CD4-positive, alpha-beta T cell treated with Interferon gamma for 1 hour (primary cell): ENCODE data around the gene LUC7L3.
"Not testable (repeated sequence)": the region's sequence is repeated elsewhere in the genome, so short reads cannot be mapped to it uniquely, and the experiment has no call there.

Source experiments
- DNase-seq: peaks from one replicate; pipeline ENCODE4 v3.0.0-alpha.2; 2020

The LUC7L3 gene

DNA sequence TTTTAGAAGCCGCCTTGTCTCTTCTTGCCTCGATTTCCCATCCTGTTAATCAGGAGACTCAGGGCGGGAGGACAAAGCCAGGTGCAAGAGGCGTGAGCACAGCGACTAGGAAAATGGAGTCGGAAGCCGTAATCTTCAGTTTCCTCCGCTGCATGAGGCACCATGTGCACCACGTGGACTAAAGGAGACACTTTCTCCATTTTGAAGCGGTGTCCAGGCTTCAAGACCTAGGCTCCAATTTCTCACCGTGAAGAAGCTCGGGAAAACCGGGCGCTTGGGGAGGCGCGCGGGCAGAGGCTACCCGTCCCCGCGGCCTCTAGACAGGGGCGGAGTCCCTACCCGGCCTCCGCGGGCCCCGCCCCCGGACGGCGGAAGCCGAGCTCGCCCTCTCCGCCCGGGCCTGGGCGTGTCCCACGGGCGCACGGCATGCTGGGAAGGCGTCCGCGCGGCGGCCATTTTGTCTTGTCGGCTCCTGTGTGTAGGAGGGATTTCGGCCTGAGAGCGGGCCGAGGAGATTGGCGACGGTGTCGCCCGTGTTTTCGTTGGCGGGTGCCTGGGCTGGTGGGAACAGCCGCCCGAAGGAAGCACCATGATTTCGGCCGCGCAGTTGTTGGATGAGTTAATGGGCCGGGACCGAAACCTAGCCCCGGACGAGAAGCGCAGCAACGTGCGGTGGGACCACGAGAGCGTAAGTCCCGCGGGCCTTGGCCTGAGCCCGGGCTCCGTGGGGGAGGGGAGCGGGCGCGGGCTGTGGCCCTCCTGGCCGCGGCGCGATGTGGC, at the start of gene LUC7L3:
Gene LUC7L3 (plus strand): TSS at position 460 of the 780 bp plus-strand sequence. CDS start 130 bp downstream, at position 590.
- peak; percentile 89 for DNase-seq

GRCh38 chr17:50672071-50672470, 47.3 kb upstream of the LUC7L3 start:
- DNase-seq: no peak

GRCh38 chr17:50672831-50673551, 46.4 kb upstream of the LUC7L3 start:
- no peak for DNase-seq

- no peak for DNase-seq
These were observed 44.2 kb upstream of the LUC7L3 start for GRCh38 chr17:50675190-50675589.

- DNase-seq: no peak
These were observed 43.8 kb upstream of the LUC7L3 start for GRCh38 chr17:50675627-50676026.

- no peak for DNase-seq
These were observed 43.1 kb upstream of the LUC7L3 start for GRCh38 chr17:50676065-50676975.

GRCh38 chr17:50677851-50678375, 41.5 kb upstream of the LUC7L3 start:
- no peak for DNase-seq

DNA sequence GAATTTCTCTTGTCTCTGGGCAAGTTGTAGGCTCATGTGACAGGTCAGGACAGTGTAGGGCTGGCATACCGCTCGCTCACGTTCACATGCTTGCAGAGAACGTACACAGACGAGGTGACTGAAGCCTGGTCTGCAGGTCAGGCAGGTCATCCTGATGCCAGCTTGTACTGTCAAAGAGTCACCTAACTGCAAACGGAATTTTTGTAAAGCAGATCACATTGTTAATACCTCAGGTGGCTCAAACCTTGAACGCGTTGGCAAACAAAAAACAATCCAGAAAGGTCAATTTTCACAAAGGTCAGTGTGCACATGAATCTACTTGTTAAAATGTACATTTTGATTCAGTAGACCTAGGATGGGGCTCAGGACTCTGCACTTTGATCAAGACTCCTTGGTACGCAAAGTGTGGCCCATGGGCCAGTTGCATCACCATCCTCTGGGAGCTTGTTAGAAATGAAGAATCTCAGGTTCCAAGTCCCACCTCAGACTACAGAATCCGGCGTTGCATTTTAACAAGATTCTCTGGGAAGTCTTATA, 40.3 kb upstream of the LUC7L3 start:
- no peak for DNase-seq

GRCh38 chr17:50680126-50680525, 39.3 kb upstream of the LUC7L3 start:
- no peak for DNase-seq

- DNase-seq: not testable (repeated sequence)
These were observed 38.7 kb upstream of the LUC7L3 start for GRCh38 chr17:50680543-50681262.

DNA sequence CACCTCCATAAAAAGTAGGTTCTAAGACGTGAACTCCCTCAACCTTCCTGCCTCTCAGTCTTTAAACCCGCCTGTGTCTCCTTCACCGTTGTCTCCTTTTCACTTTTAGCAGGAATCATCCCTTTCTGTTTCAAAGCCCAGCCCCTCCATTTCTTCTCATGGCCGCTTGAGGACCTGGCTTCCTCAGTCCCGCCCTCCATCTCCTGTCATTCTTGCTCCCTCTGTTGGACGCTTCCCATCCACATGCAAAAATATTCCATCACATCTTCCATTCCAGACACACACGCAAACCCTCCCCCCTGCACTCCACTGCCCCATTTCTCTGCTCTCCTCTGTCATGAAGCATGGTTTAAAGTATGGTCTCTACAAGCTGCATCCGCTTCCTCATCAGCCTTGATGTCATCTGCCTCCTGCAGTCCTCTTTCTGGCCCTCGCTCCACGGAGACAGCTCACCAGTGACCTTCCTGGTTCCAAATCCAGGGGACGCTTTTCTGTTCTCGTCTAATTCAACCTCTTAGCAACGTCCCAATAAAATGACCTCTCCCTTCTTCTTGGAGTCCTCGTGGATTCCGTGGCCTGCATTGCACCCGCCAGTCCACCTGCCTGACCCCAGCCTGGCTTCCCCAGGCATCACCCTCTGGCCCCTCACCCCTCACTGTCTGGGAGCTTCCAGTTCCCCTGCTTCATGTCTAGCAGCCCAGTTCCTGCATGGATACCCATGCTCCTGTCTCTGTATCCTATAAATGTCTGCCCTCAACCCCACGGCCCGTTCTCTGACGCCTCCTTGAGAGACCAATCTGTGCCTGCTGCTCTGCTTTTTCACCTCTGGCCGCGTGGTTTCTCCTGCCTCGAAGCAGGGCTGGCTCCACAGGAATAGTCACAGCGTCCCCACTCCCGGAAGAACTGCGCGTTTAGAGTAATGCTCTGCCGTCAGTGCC, 37.9 kb upstream of the LUC7L3 start:
- no peak for DNase-seq

GRCh38 chr17:50682441-50682840, 37.0 kb upstream of the LUC7L3 start:
- DNase-seq: no peak

GRCh38 chr17:50682938-50683337, 36.5 kb upstream of the LUC7L3 start:
- no peak for DNase-seq

GRCh38 chr17:50683434-50684287, 35.7 kb upstream of the LUC7L3 start:
- no peak for DNase-seq

GRCh38 chr17:50684288-50684611, 35.2 kb upstream of the LUC7L3 start:
- DNase-seq: no peak

DNA sequence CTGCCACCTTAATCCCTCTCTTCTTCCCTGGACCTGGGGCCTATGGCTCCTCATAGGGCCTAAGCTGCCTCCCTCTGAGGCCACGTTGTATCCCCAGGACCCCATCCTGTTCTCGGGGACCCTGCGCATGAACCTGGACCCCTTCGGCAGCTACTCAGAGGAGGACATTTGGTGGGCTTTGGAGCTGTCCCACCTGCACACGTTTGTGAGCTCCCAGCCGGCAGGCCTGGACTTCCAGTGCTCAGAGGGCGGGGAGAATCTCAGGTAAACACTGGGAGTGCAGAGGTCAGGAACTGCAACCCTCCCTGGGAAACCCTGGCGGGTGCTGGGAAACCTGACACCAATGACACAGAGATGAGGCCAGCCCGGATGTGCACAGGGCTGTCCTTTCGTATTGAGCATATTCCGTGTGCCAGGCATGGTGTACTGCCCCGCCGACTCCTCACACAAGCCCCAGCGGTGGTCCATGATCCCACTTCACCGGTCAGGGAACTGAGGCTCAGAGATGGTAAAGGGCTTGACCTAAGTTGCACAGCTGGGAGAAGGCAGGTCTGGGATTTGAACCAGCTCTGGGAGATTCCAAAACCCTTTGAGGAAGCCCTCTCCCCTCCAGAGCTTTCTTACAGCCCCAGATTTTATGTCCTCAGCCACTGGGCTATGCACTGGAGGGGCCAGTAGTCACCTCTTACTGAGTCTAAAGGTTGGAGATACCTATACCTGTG, 34.6 kb upstream of the LUC7L3 start:
- no peak for DNase-seq

GRCh38 chr17:50685334-50685665, 34.1 kb upstream of the LUC7L3 start:
- no peak for DNase-seq

- no peak for DNase-seq
These were observed 33.5 kb upstream of the LUC7L3 start for GRCh38 chr17:50685691-50686493.
